GM19397 (cell line): ENCODE data around the gene LINC01488.

Source experiments
- ATAC-seq: cut with Tn5 transposase; IDR thresholded peaks from one replicate; pipeline ENCODE4 v1.9.1; 2021; ENCODE audit warnings: mild to moderate bottlenecking, moderate library complexity; ENCODE audit not compliant: unreplicated experiment

LINC01488 gene

DNA sequence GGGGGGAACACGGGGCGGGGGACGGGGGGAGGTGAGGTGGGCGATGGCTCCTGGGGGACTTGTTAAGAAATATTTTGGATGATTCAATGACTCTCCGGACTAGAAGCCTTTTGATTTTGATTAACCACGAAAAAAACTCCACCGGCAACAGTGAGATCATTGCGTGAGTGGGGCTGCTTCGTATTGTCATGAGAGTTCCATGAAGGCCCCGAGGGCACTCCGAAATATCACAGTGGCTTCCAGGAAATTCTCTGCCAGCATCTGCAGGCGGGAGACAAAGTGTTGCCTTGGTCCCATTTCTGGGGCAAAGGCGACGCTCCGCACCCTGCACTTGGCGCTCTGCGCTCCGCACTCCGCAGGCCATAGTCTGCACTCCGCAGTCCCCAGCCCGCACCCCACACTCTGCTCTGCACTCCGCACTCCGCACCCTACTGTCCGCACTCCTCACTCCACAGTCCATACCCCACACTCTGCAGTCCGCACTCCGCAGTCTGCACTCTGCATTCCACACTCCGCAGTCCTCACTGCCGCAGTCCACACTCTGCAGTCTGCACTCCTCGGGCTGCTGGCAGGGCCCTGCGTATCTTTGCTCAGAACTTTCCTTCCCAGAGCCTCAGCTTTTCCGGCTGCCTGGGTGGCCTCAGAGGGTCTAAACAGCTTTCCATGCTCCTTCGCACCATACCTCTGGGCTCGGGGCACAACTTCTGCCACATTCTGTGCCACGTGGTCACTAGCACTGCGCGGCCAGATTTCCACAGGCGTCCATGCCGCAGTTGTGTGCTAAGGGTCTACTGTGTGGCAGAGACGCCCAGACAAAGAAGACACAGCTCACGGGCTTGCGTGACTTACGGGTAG is 61.1 kb downstream of the LINC01488 start:
- ATAC-seq: no peak
